NCI-H1417 (cell line): ENCODE data around the gene OR52B4.
"Not testable (repeated sequence)": the region's sequence is repeated elsewhere in the genome, so short reads cannot be mapped to it uniquely, and the experiment has no call there.

Source experiments
- DNase-seq, 3 experiments: peaks; one replicate each; lab custom pipeline; 2025; lab: John Stamatoyannopoulos, UW

The OR52B4 gene

GRCh38 chr11:4368286-4368685, at the start of gene OR52B4:
Gene OR52B4 (minus strand): TSS chr11:4368386. CDS start chr11:4368295, 91 bp downstream.
- DNase-seq: no peak

DNA sequence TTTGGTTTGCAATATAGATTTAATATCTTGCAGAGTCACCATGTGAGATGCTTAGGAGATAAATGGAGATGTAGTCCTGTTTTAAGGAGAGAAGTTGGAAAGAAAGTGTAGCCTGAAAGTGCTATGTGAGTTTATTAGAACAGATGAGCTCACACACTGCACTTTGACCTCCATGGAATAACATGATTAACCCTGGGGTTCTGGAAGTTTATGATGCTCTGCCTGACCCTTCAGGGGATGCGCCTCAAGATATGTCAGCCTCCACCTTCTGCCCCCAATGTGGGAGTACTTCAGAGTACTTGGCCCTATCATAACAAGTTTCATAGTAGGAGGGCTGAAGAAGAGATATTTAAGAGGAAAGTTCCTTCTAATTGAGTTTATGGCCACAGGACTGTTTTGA, 48.6 kb upstream of the OR52B4 start:
- no peak for DNase-seq

DNA sequence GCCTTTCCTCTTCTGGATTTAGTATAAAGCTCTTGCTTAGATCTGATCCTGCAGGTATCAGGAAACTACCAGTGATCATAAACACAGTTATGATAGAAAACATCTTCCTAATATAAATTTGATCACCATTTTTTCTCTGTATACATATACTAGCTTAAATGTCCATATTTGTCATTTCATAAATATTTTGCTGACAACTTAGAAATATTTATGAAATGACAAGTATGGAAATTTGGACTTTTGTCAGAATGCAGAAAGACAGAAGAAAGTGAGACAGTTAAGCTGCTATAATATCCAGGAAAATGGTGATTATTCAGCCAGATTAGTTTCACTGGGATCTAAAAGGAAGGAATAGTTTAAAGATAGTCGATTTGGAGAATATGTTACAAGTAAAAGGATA, 48.1 kb upstream of the OR52B4 start:
- DNase-seq: no peak

GRCh38 chr11:4406206-4406605, 38.0 kb upstream of the OR52B4 start:
- not testable (repeated sequence) for DNase-seq

DNA sequence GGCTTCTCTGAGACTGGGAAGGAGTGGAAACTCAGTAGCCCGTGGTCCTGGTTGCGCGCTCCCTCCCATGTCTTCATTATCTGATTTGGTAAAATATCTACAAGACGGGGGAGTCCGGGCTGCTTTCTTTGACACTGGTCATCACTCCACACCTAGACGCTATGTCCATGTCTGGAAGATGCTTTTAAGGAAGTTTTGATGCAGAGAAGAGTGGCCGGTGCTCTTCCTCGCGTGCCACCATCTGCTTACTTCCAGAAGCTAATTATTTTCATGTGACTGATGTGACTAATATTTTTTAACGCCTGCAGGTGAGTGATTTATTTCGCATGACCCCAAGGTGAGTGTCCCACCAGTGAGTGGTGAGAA, 25.7 kb upstream of the OR52B4 start:
- DNase-seq: no peak

- peak; percentile 46 to 70 (median 60) for DNase-seq
Measured at GRCh38 chr11:4393209-4393857, 25.1 kb upstream of the OR52B4 start, which contains the start of gene TRIM21. Gene TRIM21 (minus strand): TSS chr11:4393702. CDS start chr11:4390409, 3,293 bp downstream.

GRCh38 chr11:4388221-4388620, 20.0 kb upstream of the OR52B4 start:
- no peak for DNase-seq

- DNase-seq: no peak
Measured at GRCh38 chr11:4385978-4386740, 18.0 kb upstream of the OR52B4 start.

- DNase-seq: no peak
Measured at GRCh38 chr11:4381901-4382300, 13.7 kb upstream of the OR52B4 start.

DNA sequence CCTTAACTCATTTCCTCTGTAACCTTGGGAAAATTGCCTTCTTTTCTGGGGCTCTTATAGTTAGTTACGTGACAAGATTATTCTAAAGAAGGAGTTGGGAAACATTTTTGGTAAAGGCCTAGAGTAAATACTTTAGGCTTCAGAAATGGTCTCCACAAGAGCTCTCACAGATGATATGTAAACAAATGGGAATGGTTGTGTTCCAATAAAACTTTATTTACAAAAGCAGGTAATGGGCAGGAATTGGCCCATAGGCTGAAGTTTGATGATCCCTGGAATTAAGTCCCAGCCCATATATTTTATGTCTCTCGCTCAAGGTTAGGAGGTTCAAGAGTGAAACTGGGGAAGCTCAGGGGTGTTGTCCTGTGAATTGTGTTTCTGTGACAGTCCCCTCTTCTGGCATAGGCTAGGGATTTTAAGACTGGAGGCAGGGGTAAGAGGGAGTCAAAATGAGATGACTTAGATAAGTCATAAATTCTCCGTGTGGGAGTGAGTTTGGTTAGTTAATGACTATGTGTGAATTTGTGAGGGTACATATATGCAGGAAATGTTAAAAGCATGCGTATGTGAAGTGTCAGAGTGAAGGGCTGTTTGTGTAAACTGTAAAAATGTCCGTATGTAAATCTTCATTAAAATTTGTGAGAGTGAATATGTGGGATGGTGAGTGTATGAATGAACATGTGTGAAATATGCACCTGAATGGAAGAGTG, 7.4 kb upstream of the OR52B4 start:
- DNase-seq: no peak

DNA sequence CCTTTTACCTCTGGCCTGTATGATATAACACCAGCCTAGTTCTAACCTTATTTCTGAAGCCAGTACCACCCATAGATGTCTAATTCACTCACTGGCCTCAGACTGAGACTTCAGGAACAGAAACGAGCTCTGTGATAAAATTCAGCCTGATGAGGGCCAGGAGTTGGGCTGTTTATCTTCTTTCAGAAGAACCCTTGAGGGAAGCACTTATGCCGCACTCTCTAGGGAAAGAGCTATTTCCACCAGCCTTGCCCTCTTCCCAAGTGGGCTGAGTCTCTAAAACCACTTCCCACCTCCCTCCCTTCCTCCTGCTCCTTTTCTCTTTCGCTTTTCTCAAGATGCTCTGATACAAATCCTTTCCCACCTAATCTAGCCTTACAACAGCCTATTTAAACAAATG, 2.0 kb upstream of the OR52B4 start:
- DNase-seq: no peak

GRCh38 chr11:4348142-4348541, 20.0 kb downstream of the OR52B4 start:
- DNase-seq: not testable (repeated sequence)

DNA sequence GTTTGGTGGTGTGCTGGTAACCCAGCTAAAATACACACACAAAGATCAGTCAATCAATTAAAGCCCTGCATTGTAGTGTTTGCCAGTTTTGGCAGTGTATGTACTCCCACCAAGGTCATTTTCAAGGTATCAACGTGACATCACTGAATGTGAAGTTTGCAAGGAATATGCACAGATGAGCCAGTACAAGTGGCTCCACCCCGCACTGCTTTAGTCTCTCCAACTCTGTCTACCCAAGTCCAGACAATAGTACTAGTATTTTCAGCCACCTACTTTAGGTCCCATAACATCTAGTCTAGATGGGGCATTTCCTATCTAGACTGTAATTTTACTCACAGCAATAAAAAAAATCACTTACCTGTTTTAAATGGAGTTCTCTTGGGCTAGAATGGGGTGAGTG, 22.8 kb downstream of the OR52B4 start:
- DNase-seq: not testable (repeated sequence)

DNA sequence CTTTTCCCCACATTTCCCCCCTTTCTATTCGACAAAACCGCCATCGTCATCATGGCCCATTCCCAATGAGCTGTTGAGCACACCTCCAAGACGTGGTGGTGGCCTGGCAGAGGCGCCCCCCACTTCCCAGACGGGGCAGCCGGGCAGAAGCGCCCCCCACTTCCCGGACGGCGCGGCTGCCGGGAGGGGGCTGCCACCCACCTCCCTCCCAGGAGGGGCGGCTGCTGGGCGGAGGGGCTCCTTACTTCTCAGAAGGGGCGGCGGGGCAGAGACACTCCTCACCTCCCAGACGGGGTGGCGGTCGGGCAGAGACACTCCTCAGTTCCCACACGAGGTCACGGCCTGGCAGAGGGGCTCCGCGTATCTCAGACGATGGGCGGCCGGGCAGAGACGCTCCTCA, 33.8 kb downstream of the OR52B4 start:
- not testable (repeated sequence) for DNase-seq
